OCI-LY1 (cell line): Measurements from ENCODE around the gene BHLHE41.

Source experiments
- CTCF ChIP-seq: fragments of 200-600 bp; sonication (generic), shearing (Covaris generic); IDR thresholded peaks from 2 replicates; pipeline ENCODE4 v1.5.1; 2017; ENCODE audit warnings: mild to moderate bottlenecking, antibody characterized with exemption, low read length, moderate library complexity, mixed read lengths
- EZH2 ChIP-seq: fragments of 200-600 bp; sonication (generic), shearing (Covaris generic); IDR thresholded peaks from 2 replicates; pipeline ENCODE4 v1.8.0; 2017; ENCODE audit warnings: borderline replicate concordance, mixed run types, mild to moderate bottlenecking, antibody characterized with exemption, low read length, moderate library complexity, mixed read lengths

GRCh38 chr12:26113181-26113654 lies 11.6 kb downstream of the BHLHE41 start:
- TF ChIP-seq CTCF (no peak), EZH2 (no peak)
